ENCODE results near the gene NADK2.

The NADK2 gene

DNA sequence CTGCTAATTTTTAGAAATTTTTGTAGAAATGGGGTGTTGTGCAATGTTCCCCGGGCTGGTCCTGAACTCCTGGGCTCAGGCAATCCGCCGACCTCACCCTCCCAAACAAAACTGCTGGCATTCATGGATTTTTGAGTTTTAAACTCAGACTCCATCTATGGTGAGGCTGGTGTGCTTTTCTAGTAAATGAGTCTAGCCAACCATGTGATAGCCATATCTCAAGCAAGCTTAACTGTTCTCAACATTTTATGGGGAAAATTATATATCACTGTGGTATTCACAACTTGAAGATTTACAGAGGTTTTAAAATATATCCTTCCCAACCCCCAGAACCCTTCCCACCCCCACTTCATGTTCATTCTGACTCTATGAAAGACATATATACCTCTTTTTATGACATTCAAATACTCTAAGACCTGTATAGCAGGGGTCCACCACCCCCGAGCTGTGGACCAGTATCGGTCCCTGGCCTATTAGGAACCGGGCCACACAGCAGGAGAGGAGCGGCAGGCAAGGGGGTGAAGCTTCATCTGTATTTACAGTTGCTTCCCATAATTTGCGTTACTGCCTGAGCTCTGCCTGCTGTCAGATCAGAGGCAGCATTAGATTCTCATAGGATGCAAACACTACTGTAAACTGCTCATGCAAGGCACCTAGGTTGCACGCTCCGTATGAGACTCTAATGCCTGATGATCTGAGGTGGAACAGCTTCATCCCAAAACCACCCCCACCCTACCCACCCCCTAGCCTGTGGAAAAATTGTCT lies 4.5 kb upstream of the NADK2 start:
- DNase-seq: no peak

DNA sequence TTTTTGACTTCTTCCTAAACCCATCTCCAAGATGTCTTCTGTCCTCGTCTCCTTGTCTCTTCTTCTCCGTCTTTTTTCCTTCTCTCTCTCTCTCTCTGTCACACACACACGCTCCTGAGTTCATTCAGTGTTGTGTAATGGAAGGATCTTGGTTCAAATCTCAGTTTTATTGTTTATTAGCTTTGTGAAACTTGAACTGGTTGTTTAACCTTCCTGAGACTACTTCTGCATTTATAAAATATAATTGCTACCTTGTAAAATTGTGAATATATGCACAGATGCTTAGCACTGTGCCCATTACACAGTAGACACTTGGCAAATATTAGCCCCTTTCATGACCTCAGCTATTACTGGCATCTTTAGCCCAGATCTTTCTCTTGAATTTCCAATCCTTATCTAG lies 2.4 kb upstream of the NADK2 start:
- no peak for DNase-seq

DNA sequence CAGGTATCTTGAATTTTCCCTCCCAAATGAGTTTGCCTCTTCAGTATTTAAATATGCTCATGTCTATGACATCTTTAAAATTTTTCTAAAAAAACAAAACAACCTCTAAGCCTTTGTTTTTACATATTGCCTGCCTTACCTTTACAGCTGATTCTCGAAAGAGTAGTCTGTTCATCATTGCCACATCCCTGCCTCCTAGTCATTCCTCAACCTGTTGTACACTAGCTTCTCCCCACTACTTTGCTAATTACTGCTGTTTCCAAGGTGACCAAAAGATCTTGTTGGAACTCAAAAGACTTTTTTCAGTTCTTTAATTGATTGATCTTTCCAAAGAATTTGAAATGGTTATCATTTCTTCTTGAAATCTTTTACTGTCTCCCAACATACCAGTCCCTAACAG lies 1.9 kb upstream of the NADK2 start:
- no peak for DNase-seq

DNA sequence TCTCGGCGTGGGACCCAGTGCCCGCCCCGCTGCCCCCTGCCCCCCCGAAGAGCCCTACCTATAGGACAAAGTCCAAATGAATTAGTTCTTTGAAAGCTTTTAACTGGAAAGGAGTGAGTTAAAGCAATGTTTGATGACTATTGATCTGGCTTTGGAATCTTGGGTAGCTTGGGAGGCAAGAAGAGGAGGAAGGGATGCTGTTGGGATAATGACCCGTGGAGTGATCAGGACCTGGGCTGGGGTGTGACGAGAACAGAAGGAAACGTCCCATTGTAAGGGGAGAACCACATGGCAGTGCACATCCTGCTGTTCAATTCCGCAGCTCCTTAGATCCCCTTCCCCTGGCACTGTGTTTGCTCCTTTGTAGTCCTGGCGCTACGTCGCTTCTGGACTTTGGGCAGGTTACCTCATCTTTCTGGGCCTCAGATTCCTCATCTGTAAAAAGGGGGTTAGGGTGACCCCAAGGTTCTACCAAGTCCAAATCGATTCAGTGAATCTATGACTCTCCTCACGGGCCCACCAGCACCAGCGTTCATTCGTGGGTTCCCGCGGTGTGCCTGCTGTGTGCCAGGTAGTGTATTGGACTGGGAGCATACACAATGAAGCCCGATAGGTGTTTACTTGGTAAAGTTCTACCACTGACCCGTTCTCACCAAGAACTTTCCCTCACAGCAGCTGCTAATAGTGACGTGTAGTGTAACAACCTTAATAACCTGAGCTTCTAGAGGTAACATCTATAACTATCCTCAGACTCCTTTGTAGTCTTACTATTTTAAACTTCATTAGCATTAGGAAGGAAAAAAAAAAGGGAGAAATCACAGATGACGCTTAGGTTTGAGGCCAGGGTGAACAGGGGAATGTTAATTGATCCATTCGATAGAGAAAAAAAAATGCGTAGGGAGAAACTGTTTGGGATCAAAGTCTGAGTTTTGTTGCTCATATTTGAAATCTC lies 1.1 kb upstream of the NADK2 start:
- no peak for DNase-seq

DNA sequence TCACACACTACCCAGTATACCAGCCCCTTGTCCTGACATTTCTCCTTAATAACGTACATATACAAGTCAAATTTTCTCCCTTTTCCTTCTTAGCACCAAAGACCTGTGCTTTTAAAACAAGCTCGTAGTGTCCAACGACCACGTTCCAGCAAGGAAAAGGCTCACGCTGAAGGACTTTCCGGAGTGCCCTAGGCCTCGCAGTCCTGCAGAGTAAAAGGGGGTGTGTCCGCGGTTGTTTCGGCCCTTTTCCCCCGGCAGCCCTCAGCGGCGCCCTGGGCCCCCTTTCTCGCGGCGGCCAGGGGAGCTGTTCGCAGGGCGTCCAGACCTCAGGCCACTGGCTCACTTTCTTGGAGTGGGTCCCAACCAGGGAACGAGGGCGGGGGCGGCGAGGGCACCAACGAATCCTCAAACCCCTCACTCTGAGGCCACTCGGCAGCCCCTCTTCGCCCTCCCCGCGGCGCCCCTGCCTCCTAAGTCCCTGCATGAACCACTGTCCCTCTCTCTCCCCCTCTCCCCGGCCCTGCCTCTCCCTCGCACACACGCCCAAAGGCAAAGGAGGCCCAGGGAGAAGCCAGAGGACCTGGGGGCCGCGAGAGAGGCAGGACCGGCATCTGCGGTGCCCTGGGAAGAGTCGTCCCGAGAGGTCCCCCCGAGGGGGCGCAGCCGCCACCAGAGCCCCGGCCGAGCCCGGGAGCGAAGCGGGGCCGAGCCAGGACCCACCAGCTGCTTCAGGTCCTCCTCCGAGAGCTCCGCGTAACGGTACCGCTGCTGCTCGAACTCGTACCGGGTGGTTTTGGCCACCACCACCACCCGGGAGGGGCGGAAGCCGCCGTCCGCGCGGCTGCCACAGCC lies 720 bp downstream of the NADK2 start:
- DNase-seq: peak; percentile 33

DNA sequence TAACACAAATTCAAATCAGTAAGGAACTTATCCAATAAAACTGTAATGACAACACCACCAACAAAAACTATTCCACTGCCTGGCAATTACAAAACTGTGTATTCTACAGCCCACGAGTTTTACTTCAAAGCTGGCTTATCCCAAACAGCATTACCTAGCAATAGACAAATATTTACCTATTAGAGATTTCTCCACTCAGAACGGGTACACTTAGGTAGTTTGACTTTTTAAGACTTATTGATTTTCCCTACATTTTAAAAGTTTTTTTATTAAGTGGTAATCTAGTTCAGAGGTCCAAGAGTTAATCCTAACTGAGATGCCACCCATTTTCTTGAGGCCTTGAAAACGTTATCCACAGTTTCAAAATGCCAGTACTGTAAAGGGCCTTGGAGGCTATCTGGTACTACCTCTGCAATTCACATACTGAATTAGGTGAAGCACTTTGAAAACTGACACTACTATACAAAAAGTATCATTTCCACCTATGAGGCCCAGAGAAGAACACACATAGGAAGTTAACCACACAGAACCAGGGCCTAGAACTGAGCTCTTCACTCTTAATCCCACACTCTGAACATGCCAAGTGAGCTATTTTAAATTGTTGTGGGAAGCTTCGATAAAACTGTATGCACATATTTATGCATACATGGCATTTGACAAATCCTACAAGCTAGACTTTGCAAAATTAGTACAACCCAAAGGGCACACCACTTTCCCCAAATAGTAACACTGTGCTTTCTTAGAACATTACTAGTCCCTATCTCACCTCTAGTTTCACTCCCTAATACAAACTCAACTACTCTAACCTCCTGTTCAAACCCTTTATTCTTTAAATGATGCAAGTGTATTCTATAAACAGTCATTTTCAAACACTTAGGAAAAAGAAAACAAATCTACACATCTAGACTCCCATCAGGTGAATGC lies 2.1 kb downstream of the NADK2 start:
- peak; percentile 29 for DNase-seq

DNA sequence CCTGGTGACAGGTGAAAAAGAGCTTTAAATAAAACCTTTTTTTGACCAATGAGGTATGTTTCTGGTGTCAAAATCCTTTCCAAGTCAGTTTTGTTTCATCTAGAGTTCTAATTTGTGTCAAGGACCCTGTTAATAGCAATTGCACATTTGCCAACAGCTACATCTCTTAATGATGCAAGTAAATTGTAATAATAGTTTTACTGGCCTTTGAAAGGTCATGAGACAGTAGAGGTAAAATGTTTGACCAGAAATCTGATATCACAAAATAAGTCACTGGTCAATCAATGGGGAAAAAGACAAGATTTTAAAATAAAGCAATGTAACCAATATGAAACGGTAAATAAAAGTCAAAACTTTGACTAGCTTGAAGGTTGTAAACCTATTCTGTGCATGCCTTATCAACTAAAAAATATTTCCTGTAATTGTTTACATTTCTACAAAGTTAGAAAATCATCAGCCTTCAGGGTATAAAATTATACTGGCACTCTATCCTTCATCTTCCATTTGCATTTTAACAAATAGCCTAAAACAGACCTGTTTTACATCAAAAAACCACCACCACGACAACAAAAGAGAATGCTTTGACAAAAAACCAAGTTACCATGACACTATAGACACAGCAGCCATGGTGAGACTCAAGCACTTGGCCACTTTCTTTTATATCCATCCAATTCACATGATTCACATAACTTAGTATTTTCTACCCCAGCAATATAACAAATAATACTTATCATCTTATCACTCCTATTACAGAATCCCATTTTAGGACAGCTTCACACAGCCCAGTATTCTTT lies 3.0 kb downstream of the NADK2 start:
- no peak for DNase-seq

DNA sequence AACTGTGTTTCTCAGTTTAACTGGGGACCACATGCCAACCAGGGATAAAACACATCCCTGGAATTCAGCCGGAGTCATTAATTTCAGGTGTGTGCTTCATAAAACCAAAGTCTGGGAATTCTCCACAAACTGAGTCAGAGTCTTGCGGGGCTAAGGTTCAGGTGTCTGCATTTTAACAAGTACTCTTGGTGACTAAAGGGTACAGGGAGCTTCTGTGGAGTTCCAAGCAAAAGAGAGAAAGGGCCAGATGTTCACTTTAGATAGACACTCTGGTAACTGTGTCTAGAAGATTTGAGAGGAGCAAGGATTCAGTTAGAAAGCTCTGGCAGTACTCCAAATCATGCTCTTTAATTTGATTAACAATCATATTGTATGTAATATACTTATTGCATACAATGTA lies 4.0 kb downstream of the NADK2 start:
- no peak for DNase-seq

DNA sequence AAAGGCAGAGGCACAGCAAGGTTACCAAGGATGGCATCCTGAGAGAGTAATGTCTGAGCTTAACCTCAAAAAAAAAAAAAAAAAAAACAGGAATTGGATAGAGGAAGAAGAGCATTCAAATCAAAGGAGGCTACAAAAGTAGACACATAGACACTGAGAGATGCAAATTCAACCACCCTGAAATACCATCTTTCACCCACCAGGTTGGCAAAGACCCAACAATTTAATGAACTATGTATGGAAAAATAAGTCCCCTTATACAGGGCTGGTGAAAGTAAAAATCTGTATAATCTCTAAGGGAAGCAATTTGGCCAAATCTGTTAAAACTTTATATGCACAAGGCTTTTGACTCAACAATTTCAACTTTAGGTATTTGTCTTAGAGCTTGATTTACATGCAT lies 4.9 kb downstream of the NADK2 start:
- DNase-seq: no peak

DNA sequence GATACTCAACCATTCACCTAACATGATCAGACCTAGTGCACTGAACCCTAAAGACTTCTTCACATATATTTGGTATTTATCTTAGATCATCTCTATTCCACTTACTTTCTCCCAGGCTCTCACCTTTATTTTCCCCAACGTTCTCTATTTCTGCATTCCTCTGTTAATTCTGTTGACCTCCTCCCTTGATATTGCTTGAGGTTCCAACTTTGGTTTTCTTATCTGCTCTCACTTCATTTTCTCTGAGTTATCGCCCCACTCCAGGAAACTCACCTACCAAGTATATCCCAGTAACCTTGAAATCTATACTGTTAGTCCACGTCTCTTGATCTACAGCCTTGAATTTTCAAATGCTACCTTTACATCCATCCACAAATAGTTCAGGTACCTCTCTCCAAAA lies 9.2 kb downstream of the NADK2 start:
- DNase-seq: no peak

DNA sequence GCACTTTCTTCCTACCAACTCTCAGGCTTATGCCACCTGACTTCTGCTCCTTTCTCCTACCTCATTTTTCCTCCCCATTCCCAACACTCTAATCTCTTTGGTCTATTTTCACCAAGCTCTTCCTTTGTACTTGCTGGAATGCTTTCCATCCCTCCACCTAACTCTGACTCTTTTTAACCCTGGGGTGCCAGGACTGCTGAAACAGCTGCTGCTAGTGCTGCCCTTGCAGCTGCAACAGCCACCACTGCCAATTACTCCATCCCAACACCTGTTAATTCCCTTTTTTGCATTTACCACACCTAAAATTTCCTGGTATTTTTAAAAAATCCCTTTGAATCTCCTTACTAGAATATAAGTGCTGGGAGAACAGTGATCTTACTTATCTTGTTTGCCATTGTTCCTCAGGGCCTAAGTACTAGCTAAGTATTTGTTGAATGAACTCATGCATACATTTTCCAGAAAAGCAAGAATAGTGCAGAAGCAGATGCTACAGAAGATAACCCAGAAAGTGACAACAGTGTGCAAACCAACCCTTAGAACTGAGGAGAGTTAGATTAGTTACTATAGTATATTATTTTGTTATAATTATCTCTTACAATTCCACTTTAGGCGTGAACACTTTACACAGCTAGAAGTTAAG lies 11.5 kb downstream of the NADK2 start:
- no peak for DNase-seq

DNA sequence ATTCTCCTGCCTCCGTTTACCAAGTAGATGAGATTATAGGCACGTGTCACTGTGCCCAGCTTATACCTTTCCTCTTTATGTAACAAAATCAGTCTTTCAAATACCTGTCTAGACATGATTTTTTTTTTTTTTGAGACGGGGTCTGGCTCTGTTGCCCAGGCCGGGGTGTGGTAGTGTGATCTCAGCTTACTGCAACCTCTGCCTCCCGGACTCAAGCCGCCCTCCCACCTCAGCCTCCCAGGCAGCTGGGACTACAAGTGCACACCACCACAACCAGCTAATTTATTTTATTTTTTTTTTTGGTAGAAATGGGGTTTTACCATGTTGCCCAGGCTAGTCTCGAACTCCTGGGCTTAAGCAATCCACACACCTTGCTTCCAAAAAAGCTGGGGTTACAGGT lies 13.2 kb downstream of the NADK2 start:
- no peak for DNase-seq

DNA sequence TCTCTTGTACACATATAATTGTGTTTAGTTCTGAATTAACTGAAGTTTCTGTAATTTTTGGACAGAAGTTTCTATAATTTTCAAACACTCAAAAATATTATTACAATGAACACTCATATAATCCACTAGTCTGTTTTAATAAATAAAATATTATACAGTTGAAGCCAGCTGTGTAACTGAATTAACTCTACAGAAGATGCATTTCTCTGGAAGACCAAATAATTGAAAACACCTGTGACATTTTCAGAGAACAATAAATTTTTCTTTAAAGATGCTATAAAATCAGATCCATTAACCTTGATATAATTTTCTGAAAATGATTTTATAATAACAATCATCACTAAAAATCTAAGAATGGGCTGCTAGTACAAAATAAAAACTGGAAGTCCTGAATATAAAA lies 14.7 kb downstream of the NADK2 start:
- DNase-seq: no peak

DNA sequence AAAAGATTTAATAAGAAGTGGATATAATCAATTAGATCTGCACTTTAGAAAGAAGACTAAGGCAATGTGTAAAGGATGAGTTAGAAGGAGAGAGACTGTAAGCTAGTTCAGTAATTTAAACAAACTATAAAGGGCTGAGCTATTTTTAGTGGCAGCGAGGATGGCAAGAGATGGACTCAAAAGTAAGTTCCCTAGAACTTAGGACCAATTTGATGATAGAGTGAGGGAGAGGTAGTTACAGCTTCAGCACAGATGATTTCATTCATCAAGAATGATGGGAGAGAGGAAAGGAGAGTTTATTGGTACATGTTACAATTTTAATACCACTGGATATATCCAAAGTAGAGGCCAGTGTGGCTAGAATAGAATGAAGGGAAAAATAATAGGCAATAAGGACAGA lies 19.1 kb downstream of the NADK2 start:
- no peak for DNase-seq

DNA sequence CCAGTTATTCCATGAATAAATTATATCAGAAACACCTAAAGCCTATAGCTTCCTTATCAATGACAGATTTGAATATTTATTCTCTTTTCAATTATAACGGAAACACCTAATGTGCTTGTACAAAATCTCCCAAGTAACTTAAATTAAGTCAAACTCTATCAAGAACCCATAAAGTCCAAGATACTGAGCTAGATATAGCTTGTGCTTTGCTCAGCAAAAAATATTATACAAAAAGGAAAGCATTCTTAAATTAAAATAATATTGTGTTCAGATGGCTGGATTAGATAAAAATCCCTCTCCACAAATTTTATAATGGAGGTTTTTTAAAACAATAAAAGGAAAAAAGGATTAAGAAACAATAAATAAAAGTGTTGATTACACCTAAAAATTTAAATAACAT lies 23.7 kb downstream of the NADK2 start:
- DNase-seq: no peak

DNA sequence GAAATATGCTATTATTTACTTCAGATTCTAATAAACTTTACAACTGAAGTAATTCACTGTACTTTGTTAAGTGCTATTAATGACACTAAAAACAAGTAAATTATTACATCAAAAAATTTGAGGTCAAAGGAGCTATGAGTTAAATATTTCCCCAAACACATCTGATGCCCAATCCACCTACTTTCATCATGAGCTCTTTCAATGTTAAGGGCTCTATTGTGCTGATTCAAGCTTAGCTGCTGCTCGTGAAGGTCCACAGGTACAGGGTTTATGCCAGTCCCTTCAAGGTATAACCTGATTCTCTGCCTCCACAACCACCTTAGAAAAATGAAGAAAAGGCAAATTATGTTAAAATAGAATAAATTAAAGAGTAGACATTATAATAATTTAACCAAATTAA lies 24.2 kb downstream of the NADK2 start:
- DNase-seq: no peak

DNA sequence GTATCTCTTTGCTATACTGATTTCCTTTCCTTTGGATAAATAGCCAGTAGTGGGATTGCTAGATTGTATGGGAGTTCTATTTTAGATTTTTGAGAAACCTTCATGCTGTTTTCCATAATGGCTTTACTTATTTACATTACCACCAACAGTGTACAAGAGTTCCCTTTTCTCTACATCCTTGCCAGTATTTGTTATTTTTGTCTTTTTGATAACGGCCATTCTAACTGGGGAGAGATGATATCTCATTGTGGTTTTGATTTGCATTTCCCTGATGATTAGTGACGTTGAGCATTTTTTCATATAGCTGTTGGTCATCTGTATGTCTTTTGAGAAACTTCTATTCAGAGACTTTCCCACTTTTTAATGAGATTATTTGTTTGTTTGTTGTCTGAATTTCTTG lies 25.8 kb downstream of the NADK2 start:
- no peak for DNase-seq

DNA sequence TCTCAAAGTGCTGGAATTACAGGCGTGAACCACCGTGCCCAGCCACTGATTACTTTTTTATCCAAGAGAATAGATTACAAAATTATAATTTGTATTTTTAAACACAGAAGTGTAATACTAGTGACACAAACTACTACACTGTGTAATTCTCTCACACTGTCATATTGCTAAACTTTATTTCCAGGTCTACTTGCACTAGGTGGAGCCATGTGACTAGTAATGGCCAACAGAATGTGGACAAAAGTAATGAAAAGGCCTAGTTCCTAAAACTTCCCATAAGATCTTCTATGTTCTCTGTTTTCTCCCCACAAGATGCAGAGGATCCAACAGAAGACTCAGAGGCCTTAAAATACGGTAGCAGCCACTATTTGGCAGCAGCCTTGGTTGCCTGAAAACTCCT lies 27.3 kb downstream of the NADK2 start:
- no peak for DNase-seq

DNA sequence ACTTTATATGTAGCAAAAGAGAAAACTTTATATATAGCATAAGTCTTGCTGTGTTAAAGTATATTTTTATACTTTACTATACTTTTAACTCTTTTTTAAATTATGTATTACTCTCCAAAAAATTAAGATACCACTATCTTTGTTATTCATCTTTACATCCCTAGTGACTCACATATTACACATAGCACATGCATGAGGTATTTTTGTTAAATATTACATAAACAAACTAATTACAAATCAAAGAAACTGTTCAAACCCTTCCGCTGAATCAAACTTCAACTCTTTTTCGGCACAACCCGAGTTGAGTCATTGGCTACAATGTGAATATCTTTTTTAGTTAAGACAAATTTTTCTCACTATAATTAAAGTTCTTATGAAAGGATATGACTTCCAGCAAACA lies 32.1 kb downstream of the NADK2 start:
- no peak for DNase-seq

DNA sequence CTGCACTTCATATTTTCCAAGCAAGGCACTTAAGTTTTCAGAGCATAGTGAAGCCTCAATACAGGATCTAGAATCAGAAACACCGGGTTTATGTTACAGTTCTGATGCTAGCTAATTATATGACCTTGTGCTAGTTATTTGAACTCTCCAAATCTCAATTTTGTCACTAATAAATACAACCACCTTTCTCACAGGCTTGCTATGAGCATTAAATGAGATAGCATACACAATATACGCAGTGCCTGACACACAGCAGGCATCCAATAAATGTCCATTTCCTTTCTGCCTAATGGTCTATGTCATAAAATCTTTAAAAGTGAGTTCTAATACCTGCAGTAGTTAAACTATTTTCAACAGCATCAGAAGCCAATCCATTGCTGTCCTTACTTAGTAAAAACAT lies 32.9 kb downstream of the NADK2 start:
- no peak for DNase-seq

DNA sequence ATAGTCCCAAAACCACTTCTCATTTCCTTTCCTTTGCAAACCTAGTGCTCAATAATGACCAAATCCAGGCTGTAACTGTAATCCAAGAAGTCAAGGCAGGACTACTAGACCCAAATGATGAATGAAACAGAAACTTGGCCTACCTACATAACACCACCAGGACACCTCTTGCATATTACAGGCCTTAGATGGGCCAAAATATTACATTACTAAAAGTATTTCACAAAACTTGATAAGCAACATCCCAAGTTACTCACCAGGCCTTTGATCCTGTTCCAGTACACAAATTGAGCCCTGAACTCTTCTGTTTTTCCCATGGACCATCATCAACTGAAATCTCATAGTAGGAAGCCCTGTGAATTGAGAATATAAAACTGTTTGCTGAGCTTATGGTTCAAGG lies 34.8 kb downstream of the NADK2 start:
- no peak for DNase-seq

Data from NCI-H510A treated with DMSO at 0.1 percent for 48 hours (cell line).